Lower lobe of right lung (tissue), 2 donors: Measurements from ENCODE around the gene UBE2K. TPM values are rescaled to one million over a fixed set of nuclear protein-coding genes. Genes with fewer than 3 reads are reported as not detected.

Experiments
- ATAC-seq, 2 donors: fragments of 200-7000 bp; cut with Tn5 transposase; one replicate each; pipeline ENCODE4 v1.9.1; 2020 to 2022; ENCODE audit warnings: mild to moderate bottlenecking in 2 of 2, moderate library complexity in 2 of 2
- DNase-seq: peaks from one replicate; pipeline ENCODE4 v3.0.0-alpha.2; 2020
- H3K27ac ChIP-seq: fragments of 200-600 bp; one replicate; pipeline ENCODE4 v1.8.0; 2022
- H3K27me3 ChIP-seq: fragments of 200-600 bp; one replicate; pipeline ENCODE4 v1.8.0; 2022; ENCODE audit warnings: low read depth
- H3K36me3 ChIP-seq: fragments of 200-600 bp; one replicate; pipeline ENCODE4 v1.8.0; 2022; ENCODE audit warnings: mild to moderate bottlenecking
- H3K4me1 ChIP-seq: fragments of 200-600 bp; one replicate; pipeline ENCODE4 v1.8.0; 2022
- H3K4me3 ChIP-seq: fragments of 200-600 bp; one replicate; pipeline ENCODE4 v1.8.0; 2022; ENCODE audit warnings: mild to moderate bottlenecking
- H3K9me3 ChIP-seq: fragments of 200-600 bp; one replicate; pipeline ENCODE4 v1.8.0; 2022
- CTCF ChIP-seq: fragments of 200-600 bp; IDR thresholded peaks from one replicate; pipeline ENCODE4 v1.8.0; 2022; ENCODE audit warnings: antibody characterized with exemption, mild to moderate bottlenecking
- intact Hi-C: fragments of 100-400 bp; cut with DNase I; formaldehyde crosslinking; loops from one replicate; pipeline ENCODE4 v1.11.0; 2022
- total RNA-seq: library from RNA; stranded (reverse); fragmentation: NEBNext Ultra II Directional; extraction: Animal tissue kit (Norgen Biotek cat#: 25700); gene quantifications from one replicate; pipeline ENCODE4 v1.2.1, GENCODE V29; 2021
- donor health status: DM: no; HTN: yes; CAD: no; lungs with severe emphysema.

Gene UBE2K
- total RNA-seq, 1 donor from 2014 or later = 54.3 TPM

DNA sequence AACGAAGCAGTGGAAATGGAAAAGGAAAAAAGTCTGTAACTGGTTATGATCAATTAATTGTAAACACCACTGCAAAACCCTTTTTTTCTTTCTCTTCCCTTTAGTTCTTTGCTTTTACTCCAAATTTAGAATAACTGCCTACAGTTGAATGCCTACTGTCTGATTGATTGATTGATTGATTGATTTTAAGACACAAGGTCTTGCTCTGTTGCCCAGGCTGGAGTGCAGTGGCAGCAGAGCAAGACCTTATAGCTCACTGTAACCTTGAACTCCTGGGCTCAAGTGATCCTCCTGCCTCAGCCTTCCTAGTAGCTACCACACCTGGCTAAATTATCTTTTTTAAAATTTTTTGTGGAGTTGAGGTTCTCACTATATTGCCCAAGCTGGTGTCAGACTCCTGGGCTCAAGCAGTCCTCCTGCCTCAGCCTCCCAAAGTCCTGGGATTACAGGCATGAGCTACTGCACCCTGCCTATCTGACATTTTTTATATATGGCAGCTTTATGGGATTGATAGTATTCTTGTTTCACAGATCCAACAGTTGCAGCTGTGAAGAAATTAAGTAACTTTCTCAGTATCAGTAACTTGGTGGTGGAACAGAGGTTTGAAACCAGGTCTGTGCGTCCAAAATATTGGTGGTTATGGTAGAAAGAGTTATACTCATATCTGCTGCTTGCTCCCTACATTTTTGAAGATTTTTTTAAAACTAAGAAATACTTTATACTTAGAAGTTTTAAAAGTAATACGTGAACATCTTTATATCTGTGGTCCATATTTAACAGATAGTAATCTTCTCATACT lies 12.4 kb downstream of the UBE2K start:
- H3K27me3 ChIP-seq = no peaks in the 10 kb centered on the region
- H3K4me1 ChIP-seq = peaks cover 20% of the 10 kb centered on the region
- H3K27ac ChIP-seq = no peak overlapping the region
- H3K36me3 ChIP-seq = no peaks in the 10 kb centered on the region
- ATAC-seq = no peak
- no peak overlapping the region for H3K4me3 ChIP-seq
- intact Hi-C loops = no loop called here
- TF ChIP-seq CTCF = no peak
- no peaks in the 10 kb centered on the region for H3K9me3 ChIP-seq
- DNase-seq = no peak

- intact Hi-C loops = no loop called here
- no peak for TF ChIP-seq CTCF
- Histone ChIP-seq H3K27ac (no peak overlapping the region), H3K4me1 (peaks cover 16% of the 10 kb centered on the region), H3K9me3 (no peaks in the 10 kb centered on the region), H3K4me3 (no peak overlapping the region), H3K27me3 (no peaks in the 10 kb centered on the region), H3K36me3 (peaks cover 5% of the 10 kb centered on the region)
- ATAC-seq (no peak), DNase-seq (no peak)
Measured at GRCh38 chr4:39712819-39713607, 15.1 kb downstream of the UBE2K start.

- Histone ChIP-seq H3K36me3 (peaks cover 5% of the 10 kb centered on the region), H3K27ac (no peak overlapping the region), H3K27me3 (no peaks in the 10 kb centered on the region), H3K4me1 (peaks cover 18% of the 10 kb centered on the region), H3K4me3 (no peak overlapping the region), H3K9me3 (no peaks in the 10 kb centered on the region)
- ATAC-seq (peak in 1 of 2 donors; percentile 48), DNase-seq (no peak)
- no peak for TF ChIP-seq CTCF
- intact Hi-C loops = no loop called here
Measured at GRCh38 chr4:39713691-39714090, 15.8 kb downstream of the UBE2K start.

DNA sequence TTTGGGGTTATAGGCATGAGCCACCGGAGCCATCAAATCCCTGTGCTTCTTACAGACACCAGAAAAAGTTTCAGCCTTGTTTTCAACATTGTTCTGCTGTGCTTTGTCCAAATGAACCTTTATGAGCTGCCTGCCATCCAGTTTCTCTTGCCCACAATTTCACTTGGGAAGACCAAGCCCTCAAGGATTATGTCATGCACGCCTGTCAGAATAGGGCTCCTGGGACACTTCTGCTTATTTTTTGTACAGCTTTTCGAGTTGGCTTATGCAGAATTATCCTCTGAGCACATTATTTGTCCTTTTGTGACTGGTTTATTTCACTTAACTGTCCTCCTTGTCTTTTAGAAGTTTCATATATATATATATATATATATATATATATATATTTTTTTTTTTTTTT lies 16.2 kb downstream of the UBE2K start:
- Histone ChIP-seq H3K9me3 (no peaks in the 10 kb centered on the region), H3K27me3 (no peaks in the 10 kb centered on the region), H3K27ac (no peak overlapping the region), H3K4me3 (no peak overlapping the region), H3K4me1 (peaks cover 19% of the 10 kb centered on the region), H3K36me3 (peaks cover 5% of the 10 kb centered on the region)
- TF ChIP-seq CTCF = no peak
- intact Hi-C loops = no loop called here
- ATAC-seq (no peak), DNase-seq (no peak)

DNA sequence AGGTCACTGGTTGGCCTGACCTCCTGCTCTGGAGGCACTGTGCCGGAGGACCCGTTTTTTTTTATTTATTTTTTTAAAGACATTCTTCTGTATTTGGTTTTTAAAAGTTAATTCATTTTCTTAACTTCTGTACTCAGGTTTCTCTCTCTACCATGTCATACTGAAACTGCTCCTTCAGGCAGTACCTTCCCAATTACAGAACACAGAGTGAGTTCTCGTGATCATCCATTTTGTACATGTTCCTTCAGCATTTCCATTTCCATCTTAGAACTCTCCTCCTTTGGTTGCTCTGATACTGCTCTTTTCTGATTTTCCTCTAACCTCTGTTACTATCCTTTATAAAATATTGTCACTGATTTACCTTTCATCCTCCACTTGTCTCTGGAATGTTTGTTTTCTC lies 17.9 kb downstream of the UBE2K start:
- no peak for TF ChIP-seq CTCF
- H3K36me3 ChIP-seq = peaks cover 5% of the 10 kb centered on the region
- DNase-seq (no peak), ATAC-seq (no peak)
- H3K27me3 ChIP-seq = no peaks in the 10 kb centered on the region
- no peak overlapping the region for H3K4me3 ChIP-seq
- peaks cover 21% of the 10 kb centered on the region for H3K4me1 ChIP-seq
- no peak overlapping the region for H3K27ac ChIP-seq
- H3K9me3 ChIP-seq = no peaks in the 10 kb centered on the region
- intact Hi-C loops = no loop called here
